Fibroblast of skin of left quadriceps (primary cell): ENCODE measurements around the gene CAMTA1.
A peak's percentile ranks its signal among the peaks of the same experiment; 100 is the strongest.
"Not testable (repeated sequence)": the region's sequence is repeated elsewhere in the genome, so short reads cannot be mapped to it uniquely, and the experiment has no call there.

Experiments
- DNase-seq, 2 experiments: peaks; one replicate each; pipeline ENCODE4 v3.0.0-alpha.2; 2013; ENCODE audit warnings: low read depth in 2 of 2

CAMTA1 gene

DNA sequence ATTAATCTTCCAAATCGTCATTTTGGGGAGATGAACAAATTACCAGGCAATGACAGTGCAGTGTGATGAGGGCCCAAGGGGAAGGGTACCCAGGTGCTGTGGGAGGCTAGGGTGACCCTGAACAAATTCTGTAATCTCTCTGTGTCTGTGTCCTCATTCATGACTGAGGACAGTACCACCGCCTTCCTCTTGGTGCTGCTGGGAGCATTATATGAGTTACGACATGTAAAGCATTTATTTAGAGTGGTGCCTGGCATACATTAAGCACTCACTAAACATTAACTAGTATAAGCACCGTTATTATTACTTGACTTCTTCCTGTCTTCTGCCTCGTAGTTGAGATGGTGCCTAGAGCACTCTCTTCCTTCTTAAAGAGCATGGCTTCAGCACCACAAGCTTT is 517.6 kb downstream of the CAMTA1 start:
- no peak for DNase-seq

- DNase-seq, result no peak
These were observed 518.5 kb downstream of the CAMTA1 start for GRCh38 chr1:7303554-7304317.

DNA sequence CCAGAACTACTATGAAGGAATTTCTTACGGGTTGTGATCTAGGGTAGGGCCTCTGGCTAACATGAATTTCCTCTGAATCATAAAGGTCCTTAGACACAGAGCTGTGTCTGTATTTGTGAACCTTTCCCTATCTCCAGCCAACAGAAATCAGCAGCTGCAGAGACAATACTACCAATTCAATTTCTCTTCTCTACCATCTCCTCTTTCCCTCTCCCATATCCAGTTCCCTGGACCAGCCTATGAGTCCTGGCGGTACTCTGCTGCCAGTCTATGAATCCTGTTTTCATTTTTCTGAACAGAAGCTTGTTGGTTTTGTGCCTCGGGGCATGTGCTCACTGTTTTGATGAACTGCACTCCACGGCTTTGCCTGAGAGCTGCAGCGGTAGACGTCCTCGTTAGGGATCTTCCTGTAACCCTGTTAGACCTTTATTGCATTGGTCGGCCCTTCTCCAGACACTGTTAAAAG is 527.9 kb downstream of the CAMTA1 start:
- DNase-seq, result no peak

DNA sequence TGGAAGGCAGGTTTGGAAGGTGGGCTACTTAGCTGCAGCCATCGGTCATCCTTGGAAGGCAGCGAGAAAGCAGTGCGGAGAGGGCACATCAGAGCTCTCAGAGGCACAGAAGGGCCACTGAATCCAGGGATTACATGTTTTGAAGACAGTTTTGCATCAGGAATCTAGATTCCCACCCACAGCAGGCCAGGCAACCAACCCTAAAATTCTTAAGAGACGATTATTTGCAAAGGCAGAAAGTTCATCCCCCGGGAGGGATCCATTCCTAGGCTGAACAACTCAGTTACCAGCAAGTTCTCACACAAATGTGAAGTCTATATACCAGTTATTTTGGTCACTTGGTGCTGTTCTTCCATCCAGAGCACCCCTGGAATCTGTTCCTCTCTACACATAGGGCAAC is 528.6 kb downstream of the CAMTA1 start:
- no peak for DNase-seq

DNA sequence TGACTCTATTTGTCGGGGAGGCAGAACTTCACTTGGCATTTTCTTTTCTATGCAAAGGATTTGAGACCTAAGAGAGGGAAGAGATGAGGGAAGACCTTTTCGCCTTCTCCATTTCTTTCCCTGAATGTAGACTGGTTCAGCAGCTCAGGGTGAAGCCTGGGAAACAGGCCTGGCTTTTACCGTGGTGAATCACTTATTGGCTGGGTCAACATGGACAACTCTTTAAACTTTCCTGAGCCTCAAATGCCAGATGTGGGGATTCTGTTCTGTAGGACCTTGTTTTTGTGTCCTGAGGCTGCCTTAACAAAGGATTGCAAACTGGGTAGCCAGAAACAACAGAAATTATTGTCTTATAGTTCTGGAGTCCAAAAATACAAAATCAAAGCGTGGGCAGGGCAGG is 530.1 kb downstream of the CAMTA1 start:
- DNase-seq, result no peak

GRCh38 chr1:7315946-7316345 is 530.7 kb downstream of the CAMTA1 start:
- DNase-seq, result no peak

- DNase-seq, result no peak
These were observed 532.6 kb downstream of the CAMTA1 start for GRCh38 chr1:7317888-7318287.

- no peak for DNase-seq
These were observed 533.9 kb downstream of the CAMTA1 start for GRCh38 chr1:7319196-7319595.

- no peak for DNase-seq
These were observed 535.4 kb downstream of the CAMTA1 start for GRCh38 chr1:7320661-7321060.

- no peak for DNase-seq
These were observed 537.1 kb downstream of the CAMTA1 start for GRCh38 chr1:7322283-7322785.

DNA sequence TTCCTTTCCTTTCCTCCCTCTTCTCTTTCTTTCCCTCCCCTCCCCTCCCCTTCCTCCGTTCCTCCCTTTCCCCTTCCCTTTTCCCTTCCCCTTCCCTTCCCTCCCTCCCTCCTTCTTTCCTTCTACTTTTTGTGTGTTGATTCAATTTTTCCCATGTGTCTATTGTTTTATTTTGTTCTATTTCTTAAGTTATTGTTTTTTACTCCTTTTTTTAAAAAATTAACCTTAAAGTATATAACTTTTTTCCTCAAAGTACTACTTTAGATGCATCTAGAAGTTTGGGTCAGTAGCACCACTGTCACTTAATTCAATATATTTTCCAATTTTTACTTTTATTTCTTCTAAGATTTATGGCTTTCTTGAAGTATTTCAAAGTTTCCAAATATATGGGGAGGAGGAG is 537.7 kb downstream of the CAMTA1 start:
- no peak for DNase-seq

GRCh38 chr1:7325254-7325653 is 540.0 kb downstream of the CAMTA1 start:
- DNase-seq, result no peak

GRCh38 chr1:7326366-7326765 is 541.1 kb downstream of the CAMTA1 start:
- no peak for DNase-seq

- no peak for DNase-seq
These were observed 542.6 kb downstream of the CAMTA1 start for GRCh38 chr1:7327849-7328248.

DNA sequence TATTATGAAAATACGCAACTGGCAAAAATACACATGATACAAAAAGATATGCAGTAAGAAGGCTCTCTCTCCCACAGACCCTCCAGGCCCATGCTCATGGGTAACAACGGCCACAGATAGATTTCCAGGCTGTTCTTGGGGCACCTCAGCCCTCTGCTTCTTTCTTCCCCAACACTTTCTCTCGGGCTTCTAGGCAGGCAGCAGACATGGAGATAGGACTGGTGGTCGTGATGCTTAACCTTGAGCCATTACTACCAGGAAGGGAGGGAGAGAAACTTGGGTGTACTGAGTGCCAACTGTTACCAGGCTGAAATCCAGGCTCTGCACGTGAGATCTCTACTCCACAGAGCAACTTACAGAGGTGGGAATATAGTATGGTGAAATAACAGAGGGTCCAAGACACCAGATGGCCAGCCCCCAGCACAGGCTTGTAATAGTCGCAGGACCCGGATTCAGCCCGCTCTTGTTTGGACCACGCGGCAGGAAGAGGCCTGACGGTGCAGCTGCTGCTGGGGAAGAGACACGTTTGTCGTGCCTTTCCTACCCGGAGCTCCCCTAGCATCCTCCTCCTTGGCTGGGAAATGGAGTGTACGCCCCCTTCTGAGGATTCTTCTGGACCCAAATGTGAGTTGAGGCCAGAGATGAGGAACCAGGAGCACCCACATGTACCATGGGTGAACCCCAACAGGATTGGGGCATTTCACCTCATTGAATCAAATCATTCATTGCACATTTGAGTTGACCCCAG is 544.8 kb downstream of the CAMTA1 start:
- no peak for DNase-seq

DNA sequence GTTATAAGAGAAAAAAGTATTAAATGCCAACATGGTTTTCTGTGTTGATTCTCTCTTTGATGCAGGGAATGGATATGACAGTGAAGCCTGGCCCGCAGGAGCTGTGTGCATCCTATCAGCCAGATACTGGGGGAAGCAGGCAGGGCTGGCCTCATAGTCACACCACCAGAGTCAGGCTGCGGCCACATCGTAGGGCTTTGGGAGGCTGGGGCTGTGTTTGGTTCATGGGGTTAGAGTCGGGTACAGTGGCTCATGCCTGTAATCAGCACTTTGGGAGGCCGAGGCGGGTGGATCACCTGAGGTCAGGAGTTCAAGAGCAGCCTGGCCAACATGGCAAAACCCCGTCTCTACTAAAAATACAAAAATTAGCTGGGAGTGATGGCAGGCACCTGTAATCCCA is 545.5 kb downstream of the CAMTA1 start:
- not testable (repeated sequence) for DNase-seq

GRCh38 chr1:7331926-7332535 is 546.8 kb downstream of the CAMTA1 start:
- no peak for DNase-seq

DNA sequence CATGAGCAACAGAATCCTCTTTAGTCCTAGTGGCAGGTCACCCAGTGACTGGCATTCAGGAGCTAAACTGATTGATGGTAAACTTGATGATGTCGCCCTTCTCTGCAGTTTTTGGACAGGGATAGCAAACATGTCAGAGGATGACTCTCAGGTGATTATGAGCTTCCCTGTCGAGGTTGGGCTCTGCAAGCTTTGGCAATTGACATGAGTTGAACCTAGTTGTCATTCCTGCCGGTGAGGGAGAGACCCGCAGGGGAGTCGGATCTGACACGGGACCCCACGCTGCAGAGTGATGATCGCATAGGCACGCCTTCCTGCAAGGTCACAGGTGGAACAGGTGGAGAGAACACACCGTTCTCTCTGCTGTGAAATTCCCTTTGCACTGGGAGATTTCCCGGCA is 547.8 kb downstream of the CAMTA1 start:
- no peak for DNase-seq

- DNase-seq, result no peak
These were observed 548.4 kb downstream of the CAMTA1 start for GRCh38 chr1:7333620-7334019.

DNA sequence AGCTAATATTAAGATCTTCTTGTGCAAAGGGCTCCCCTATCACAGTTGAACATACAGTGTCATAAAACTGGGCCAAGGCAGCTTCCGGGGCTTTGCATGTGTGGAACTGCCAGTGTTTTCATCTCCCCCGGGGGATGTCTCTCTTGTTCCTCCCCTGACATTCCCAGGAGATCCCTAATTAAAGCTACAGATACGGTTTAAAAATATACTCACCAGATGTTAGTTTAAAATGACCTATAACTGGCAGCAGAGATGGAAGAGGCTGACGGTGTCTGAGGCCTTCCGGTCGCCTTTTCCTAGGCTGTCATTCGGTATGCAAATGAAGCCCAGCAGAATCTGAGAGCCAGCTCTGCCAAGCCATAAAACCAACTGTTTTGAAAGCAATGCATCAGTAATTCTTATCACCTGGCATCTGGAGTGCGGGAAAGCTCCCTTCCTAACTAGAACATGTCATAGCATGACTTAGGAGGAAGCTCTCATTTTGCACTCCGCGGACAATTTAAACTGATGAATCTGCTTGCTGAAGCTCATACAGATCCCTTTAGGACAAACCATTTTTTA is 549.3 kb downstream of the CAMTA1 start:
- peak in 1 of 2 experiments; percentile 15 for DNase-seq

DNA sequence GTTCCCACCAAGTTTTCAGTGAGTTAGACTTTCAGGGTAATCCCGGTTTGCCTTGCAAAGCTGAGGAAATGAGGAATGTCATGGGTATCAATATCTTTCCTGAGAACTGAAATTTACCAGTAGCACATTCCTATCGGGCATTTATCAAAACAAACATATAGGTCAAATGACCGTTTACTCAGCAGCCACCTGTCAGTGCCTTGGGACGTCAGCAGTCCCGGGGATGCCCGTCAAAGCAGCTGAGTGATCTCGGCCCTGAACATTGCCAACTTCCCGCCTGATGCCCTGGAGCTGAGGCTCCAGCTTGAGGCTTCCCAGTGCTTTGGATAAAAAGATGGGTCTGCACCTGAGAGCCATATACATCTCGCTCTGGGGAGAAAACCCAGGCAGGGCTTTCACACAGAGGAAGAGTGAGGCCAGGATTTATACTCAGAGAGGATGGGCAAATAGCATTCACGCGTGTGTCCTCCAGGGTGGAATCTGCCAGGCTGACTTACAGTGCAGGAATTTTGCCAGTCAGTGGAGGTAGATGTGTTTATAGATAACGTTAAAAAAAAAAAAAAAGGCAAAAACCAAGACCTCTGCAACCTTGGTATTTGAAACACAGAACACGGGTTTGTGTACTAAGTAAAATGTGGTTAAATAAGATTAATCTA is 550.1 kb downstream of the CAMTA1 start:
- no peak for DNase-seq

GRCh38 chr1:7338439-7338838 is 553.2 kb downstream of the CAMTA1 start:
- DNase-seq, result no peak
